PC-3 (cell line): Measurements from ENCODE around the gene ARHGEF7.

Experiments used
- EZH2 ChIP-seq: fragments of 300-600 bp; sonication (generic); IDR thresholded peaks from one replicate; pipeline ENCODE4 v1.6.1; 2017; ENCODE audit warnings: antibody characterized with exemption, mild to moderate bottlenecking, low read length; ENCODE audit not compliant: unreplicated experiment
- EZH2phosphoT487 ChIP-seq: fragments of 300-600 bp; sonication (generic); IDR thresholded peaks from 2 replicates; pipeline ENCODE4 v1.6.1; 2018; ENCODE audit warnings: mild to moderate bottlenecking, antibody characterized with exemption, low read length, borderline replicate concordance
- TF ChIP-seq, protein P1 (sequence below): fragments of 300-600 bp; sonication (generic); conservative IDR thresholded peaks from 2 replicates; pipeline ENCODE4 v1.5.1; 2017; ENCODE audit warnings: antibody characterized with exemption, low read depth, mild to moderate bottlenecking, low read length

DNA sequence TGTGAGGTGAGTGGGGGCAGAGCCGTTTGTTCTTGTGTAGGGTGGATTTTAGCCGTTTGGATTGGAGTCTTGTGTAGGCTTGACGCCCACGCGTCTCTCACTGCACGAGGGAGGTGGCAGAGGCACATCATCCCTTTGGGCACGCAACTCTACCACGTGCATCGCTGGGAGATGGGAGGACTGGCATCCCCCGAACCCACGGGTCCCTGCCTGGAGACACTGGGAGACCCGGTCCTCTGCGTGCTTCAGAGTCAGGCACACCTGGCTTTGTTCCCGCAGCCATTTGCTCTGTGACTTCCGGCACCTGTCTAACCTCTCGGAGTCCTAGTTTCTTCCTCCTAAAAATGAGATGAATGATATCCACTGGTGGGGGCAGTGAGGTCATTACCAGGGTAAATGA is 6.4 kb downstream of the ARHGEF7 start:
- TF ChIP-seq, protein P1, sequence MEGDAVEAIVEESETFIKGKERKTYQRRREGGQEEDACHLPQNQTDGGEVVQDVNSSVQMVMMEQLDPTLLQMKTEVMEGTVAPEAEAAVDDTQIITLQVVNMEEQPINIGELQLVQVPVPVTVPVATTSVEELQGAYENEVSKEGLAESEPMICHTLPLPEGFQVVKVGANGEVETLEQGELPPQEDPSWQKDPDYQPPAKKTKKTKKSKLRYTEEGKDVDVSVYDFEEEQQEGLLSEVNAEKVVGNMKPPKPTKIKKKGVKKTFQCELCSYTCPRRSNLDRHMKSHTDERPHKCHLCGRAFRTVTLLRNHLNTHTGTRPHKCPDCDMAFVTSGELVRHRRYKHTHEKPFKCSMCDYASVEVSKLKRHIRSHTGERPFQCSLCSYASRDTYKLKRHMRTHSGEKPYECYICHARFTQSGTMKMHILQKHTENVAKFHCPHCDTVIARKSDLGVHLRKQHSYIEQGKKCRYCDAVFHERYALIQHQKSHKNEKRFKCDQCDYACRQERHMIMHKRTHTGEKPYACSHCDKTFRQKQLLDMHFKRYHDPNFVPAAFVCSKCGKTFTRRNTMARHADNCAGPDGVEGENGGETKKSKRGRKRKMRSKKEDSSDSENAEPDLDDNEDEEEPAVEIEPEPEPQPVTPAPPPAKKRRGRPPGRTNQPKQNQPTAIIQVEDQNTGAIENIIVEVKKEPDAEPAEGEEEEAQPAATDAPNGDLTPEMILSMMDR, result no peak
- TF ChIP-seq EZH2 (no peak), EZH2phosphoT487 (no peak)
